ENCODE data around the gene RAD18.

The RAD18 gene

GRCh38 chr3:9008550-9009255 is 45.4 kb upstream of the RAD18 start:
- no peaks in the 10 kb centered on the region for H3K27me3 ChIP-seq (ENCODE audit: low read length)
- H3K4me3 ChIP-seq (ENCODE audit: insufficient read depth, low read length, poor library complexity, severe bottlenecking) = no peak overlapping the region
- no peak overlapping the region for H3K4me2 ChIP-seq (ENCODE audit: low read depth, low read length, poor library complexity, severe bottlenecking)
- no peaks in the 10 kb centered on the region for H3K9me3 ChIP-seq (ENCODE audit: insufficient read depth, low read length)
- no peak overlapping the region for H3K9ac ChIP-seq (ENCODE audit: low read length)
- H3K36me3 ChIP-seq (ENCODE audit: low read length) = no peaks in the 10 kb centered on the region
- no peak overlapping the region for H2AFZ ChIP-seq (ENCODE audit: low read depth, low read length, severe bottlenecking)
- no peaks in the 10 kb centered on the region for H3F3A ChIP-seq (ENCODE audit: insufficient read depth)
- H3K27ac ChIP-seq (ENCODE audit: low read depth, low read length) = no peak overlapping the region
- no peaks in the 10 kb centered on the region for H4K20me1 ChIP-seq (ENCODE audit: low read depth, low read length)
- no peaks in the 10 kb centered on the region for H3K79me2 ChIP-seq (ENCODE audit: insufficient read depth, low read length)
- H3K9me2 ChIP-seq (replicated peaks; ENCODE audit: insufficient read depth, low read length) = no peaks in the 10 kb centered on the region
- no peak for TF ChIP-seq EZH2phosphoT487 (conservative IDR thresholded peaks at IDR 0.05; ENCODE audit: low read length)
- TF ChIP-seq, protein P1, sequence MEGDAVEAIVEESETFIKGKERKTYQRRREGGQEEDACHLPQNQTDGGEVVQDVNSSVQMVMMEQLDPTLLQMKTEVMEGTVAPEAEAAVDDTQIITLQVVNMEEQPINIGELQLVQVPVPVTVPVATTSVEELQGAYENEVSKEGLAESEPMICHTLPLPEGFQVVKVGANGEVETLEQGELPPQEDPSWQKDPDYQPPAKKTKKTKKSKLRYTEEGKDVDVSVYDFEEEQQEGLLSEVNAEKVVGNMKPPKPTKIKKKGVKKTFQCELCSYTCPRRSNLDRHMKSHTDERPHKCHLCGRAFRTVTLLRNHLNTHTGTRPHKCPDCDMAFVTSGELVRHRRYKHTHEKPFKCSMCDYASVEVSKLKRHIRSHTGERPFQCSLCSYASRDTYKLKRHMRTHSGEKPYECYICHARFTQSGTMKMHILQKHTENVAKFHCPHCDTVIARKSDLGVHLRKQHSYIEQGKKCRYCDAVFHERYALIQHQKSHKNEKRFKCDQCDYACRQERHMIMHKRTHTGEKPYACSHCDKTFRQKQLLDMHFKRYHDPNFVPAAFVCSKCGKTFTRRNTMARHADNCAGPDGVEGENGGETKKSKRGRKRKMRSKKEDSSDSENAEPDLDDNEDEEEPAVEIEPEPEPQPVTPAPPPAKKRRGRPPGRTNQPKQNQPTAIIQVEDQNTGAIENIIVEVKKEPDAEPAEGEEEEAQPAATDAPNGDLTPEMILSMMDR (IDR thresholded peaks at IDR 0.05; ENCODE audit: insufficient read depth, low read length, poor library complexity, severe bottlenecking) = no peak

- no peaks in the 10 kb centered on the region for H3K79me2 ChIP-seq (ENCODE audit: insufficient read depth, low read length)
- no peak overlapping the region for H3K4me2 ChIP-seq (ENCODE audit: low read depth, low read length, poor library complexity, severe bottlenecking)
- no peaks in the 10 kb centered on the region for H4K20me1 ChIP-seq (ENCODE audit: low read depth, low read length)
- no peak overlapping the region for H2AFZ ChIP-seq (ENCODE audit: low read depth, low read length, severe bottlenecking)
- H3K9me2 ChIP-seq (replicated peaks; ENCODE audit: insufficient read depth, low read length) = no peaks in the 10 kb centered on the region
- H3K4me3 ChIP-seq (ENCODE audit: insufficient read depth, low read length, poor library complexity, severe bottlenecking) = no peak overlapping the region
- no peaks in the 10 kb centered on the region for H3F3A ChIP-seq (ENCODE audit: insufficient read depth)
- no peaks in the 10 kb centered on the region for H3K36me3 ChIP-seq (ENCODE audit: low read length)
- no peaks in the 10 kb centered on the region for H3K27me3 ChIP-seq (ENCODE audit: low read length)
- no peak for TF ChIP-seq EZH2phosphoT487 (conservative IDR thresholded peaks at IDR 0.05; ENCODE audit: low read length)
- TF ChIP-seq, protein P1 (IDR thresholded peaks at IDR 0.05; ENCODE audit: insufficient read depth, low read length, poor library complexity, severe bottlenecking) = no peak
- no peak overlapping the region for H3K27ac ChIP-seq (ENCODE audit: low read depth, low read length)
- no peak overlapping the region for H3K9ac ChIP-seq (ENCODE audit: low read length)
- H3K9me3 ChIP-seq (ENCODE audit: insufficient read depth, low read length) = no peaks in the 10 kb centered on the region
Measured at GRCh38 chr3:9007928-9008327, 44.7 kb upstream of the RAD18 start.

DNA sequence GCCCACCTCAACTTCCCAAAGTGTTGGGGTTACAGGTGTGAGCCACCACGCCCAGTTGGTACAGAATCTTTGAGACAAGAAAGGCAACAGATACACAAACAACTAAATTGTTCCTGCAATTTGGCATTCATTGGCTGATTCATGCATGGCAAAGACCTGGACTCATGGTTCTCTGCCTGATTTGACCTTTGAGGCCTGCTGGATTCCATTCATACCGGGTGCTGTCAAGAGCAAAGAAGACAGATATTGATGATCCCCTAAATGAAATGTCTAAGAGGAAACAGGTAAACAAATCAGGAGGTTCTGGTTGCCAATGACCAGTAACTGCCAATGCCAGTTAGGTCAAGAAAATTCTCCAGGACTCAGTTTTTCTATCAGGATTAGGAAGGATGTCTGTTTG is 43.9 kb upstream of the RAD18 start:
- Histone ChIP-seq H3K27ac (ENCODE audit: low read depth, low read length) (no peak overlapping the region), H3K4me2 (ENCODE audit: low read depth, low read length, poor library complexity, severe bottlenecking) (no peak overlapping the region), H2AFZ (ENCODE audit: low read depth, low read length, severe bottlenecking) (no peak overlapping the region), H4K20me1 (ENCODE audit: low read depth, low read length) (no peaks in the 10 kb centered on the region), H3K4me3 (ENCODE audit: insufficient read depth, low read length, poor library complexity, severe bottlenecking) (no peak overlapping the region), H3K9me2 (replicated peaks; ENCODE audit: insufficient read depth, low read length) (no peaks in the 10 kb centered on the region), H3F3A (ENCODE audit: insufficient read depth) (no peaks in the 10 kb centered on the region), H3K9me3 (ENCODE audit: insufficient read depth, low read length) (no peaks in the 10 kb centered on the region), H3K79me2 (ENCODE audit: insufficient read depth, low read length) (no peaks in the 10 kb centered on the region), H3K36me3 (ENCODE audit: low read length) (no peaks in the 10 kb centered on the region), H3K9ac (ENCODE audit: low read length) (no peak overlapping the region), H3K27me3 (ENCODE audit: low read length) (no peaks in the 10 kb centered on the region)
- TF ChIP-seq, protein P1 (IDR thresholded peaks at IDR 0.05; ENCODE audit: insufficient read depth, low read length, poor library complexity, severe bottlenecking) = no peak
- no peak for TF ChIP-seq EZH2phosphoT487 (conservative IDR thresholded peaks at IDR 0.05; ENCODE audit: low read length)

Data from SU-DHL-6 (cell line).